ENCODE data around the gene NABP2. TPM values are rescaled to one million over a fixed set of nuclear protein-coding genes. Genes with fewer than 3 reads are reported as not detected.

NABP2 gene
- total and polyA plus RNA-seq, 2 of the 4 experiments (the other 2 are of a cell fraction): 29.2 to 37.4 TPM

GRCh38 chr12:56236985-56237384 lies 12.8 kb downstream of the NABP2 start:
- no peaks in the 10 kb centered on the region for H3K9me3 ChIP-seq (ENCODE audit: control insufficient read depth, insufficient read depth, low read length)
- H2BK20ac ChIP-seq (ENCODE audit: low read depth, low read length): no peak overlapping the region
- no peak overlapping the region for H3K14ac ChIP-seq (replicated peaks; ENCODE audit: low read depth, low read length)
- no peaks in the 10 kb centered on the region for H3K27me3 ChIP-seq (ENCODE audit: control insufficient read depth, insufficient read depth, low read length)
- ATAC-seq (ENCODE audit: low read depth) (no peak), DNase-seq (no peak)
- ChIA-PET CTCF (no interaction called here), POLR2A (ENCODE audit: unreplicated experiment) (no interaction called here)
- intact Hi-C loops (cut with micrococcal nuclease): no loop called here
- H4K20me1 ChIP-seq (ENCODE audit: insufficient read depth, low read length): peaks cover 19% of the 10 kb centered on the region
- H3K9ac ChIP-seq (ENCODE audit: low read depth, low read length): no peak overlapping the region
- TF ChIP-seq USF2 (IDR thresholded peaks at IDR 0.05; ENCODE audit: low read depth, low read length): no peak
- no peak for TF ChIP-seq CTCF (conservative IDR thresholded peaks at IDR 0.05; ENCODE audit: low read depth, low read length)
- TF ChIP-seq FOS (IDR thresholded peaks at IDR 0.05; ENCODE audit: low read depth, low read length): no peak
- no peak for TF ChIP-seq CEBPB (IDR thresholded peaks at IDR 0.05; ENCODE audit: low read depth, low read length)
- no peak for TF ChIP-seq MXI1 (IDR thresholded peaks at IDR 0.05; ENCODE audit: borderline replicate concordance, low read depth, low read length)
- TF ChIP-seq SMC3 (IDR thresholded peaks at IDR 0.05; ENCODE audit: low read depth, low read length): no peak
- no peak for TF ChIP-seq RCOR1 (IDR thresholded peaks at IDR 0.05; ENCODE audit: insufficient replicate concordance, low read length)
- TF ChIP-seq MAZ (IDR thresholded peaks at IDR 0.05; ENCODE audit: borderline replicate concordance, low read depth, low read length): no peak
- no peak for TF ChIP-seq CHD1 (IDR thresholded peaks at IDR 0.05; ENCODE audit: low read depth, low read length)
- no CpG with 5 or more reads among the region's 5 CpGs for WGBS, 2 experiments (ENCODE audit: extremely low coverage in 2 of 2, insufficient read length in 1 of 2)
- H2BK5ac ChIP-seq (ENCODE audit: low read depth, low read length, poor library complexity, severe bottlenecking): no peak overlapping the region
- H4K91ac ChIP-seq (ENCODE audit: insufficient read depth, low read depth, low read length): no peak overlapping the region
- no peak overlapping the region for H3K4me2 ChIP-seq (ENCODE audit: low read depth, low read length)
- H2AFZ ChIP-seq (replicated peaks; ENCODE audit: low read length, poor library complexity): peak overlapping the region; percentile 10
- peaks cover 5% of the 10 kb centered on the region; the same call in 1 of the 2 replicates for H3K4me1 ChIP-seq (ENCODE audit: control insufficient read depth, insufficient read depth, low read length)
- peak overlapping the region; percentile 24 for H2AK9ac ChIP-seq (replicated peaks; ENCODE audit: low read depth, low read length, poor library complexity)
- H3K9me1 ChIP-seq (ENCODE audit: insufficient read depth, low read length): peaks cover 14% of the 10 kb centered on the region; the same call in 1 of the 2 replicates
- no peak overlapping the region for H2BK120ac ChIP-seq (ENCODE audit: low read depth, low read length)
- dilution Hi-C loops (cut with HindIII; ENCODE audit: low sequenced_read_pairs, unreplicated experiment): no loop called here
- no TSS peak for BruUV-seq (replicated peaks)
- H3K36me3 ChIP-seq (ENCODE audit: control insufficient read depth, insufficient read depth, low read length): peaks cover 39% of the 10 kb centered on the region
- in situ Hi-C loops (cut with MboI; ENCODE audit: low sequenced_read_pairs): no loop called here
- no peak overlapping the region for H4K8ac ChIP-seq (ENCODE audit: low read depth in 2 of 2, low read length in 2 of 2)
- no peak overlapping the region for H3K56ac ChIP-seq (ENCODE audit: extremely low read depth, insufficient read depth, low read length)
- H3K4me3 ChIP-seq (ENCODE audit: insufficient read depth, low read depth, low read length): no peak overlapping the region
- H2BK15ac ChIP-seq (ENCODE audit: low read depth, low read length): no peak overlapping the region
- H3K23ac ChIP-seq (ENCODE audit: low read depth, low read length): no peak overlapping the region
- H3K79me1 ChIP-seq (ENCODE audit: low read depth in 1 of 2, low read length in 2 of 2): peaks cover 5 to 21% of the 10 kb centered on the region in 2 experiments; a peak in 3 of 4 replicates
- H4K5ac ChIP-seq (ENCODE audit: low read depth, low read length): no peak overlapping the region
- H3K4ac ChIP-seq (ENCODE audit: low read depth, low read length): no peak overlapping the region
- no peak overlapping the region for H3K18ac ChIP-seq (ENCODE audit: low read depth, low read length)
- no peak overlapping the region for H2AK5ac ChIP-seq (ENCODE audit: low read depth, low read length)
- no peak overlapping the region for H3K27ac ChIP-seq (ENCODE audit: insufficient read depth, low read length)
